PFSK-1 (cell line): ENCODE results near the gene SAMD11.
A peak's percentile ranks its signal among the peaks of the same experiment; 100 is the strongest.

Source experiments
- FOXP2 ChIP-seq: optimal IDR thresholded peaks from 2 replicates; pipeline ENCODE3; 2011; ENCODE audit warnings: borderline replicate concordance, control low read depth, inconsistent platforms; ENCODE audit not compliant: insufficient read depth; ENCODE audit errors: extremely low read length, extremely low read depth
- POLR2AphosphoS5 ChIP-seq: IDR thresholded peaks from 2 replicates; pipeline ENCODE4 v1.6.1; 2012; ENCODE audit warnings: low read depth, mild to moderate bottlenecking, control low read depth, low read length, moderate library complexity
- REST ChIP-seq, 2 experiments: IDR thresholded peaks; 2 replicates each; pipeline versions ENCODE4 v1.6.1 to v1.8.0; 2011 to 2012; ENCODE audit warnings: low read depth in 2 of 2, low read length in 2 of 2, control low read depth in 1 of 2, inconsistent platforms in 1 of 2, mild to moderate bottlenecking in 1 of 2, moderate library complexity in 1 of 2; ENCODE audit not compliant: insufficient read depth in 1 of 2
- SIN3A ChIP-seq: IDR thresholded peaks from 2 replicates; pipeline ENCODE4 v1.6.1; 2012; ENCODE audit warnings: mild to moderate bottlenecking, low read length, moderate library complexity, borderline replicate concordance; ENCODE audit not compliant: insufficient read depth
- TAF1 ChIP-seq: IDR thresholded peaks from 2 replicates; pipeline ENCODE4 v1.6.1; 2012; ENCODE audit warnings: low read length, control low read depth, borderline replicate concordance; ENCODE audit not compliant: insufficient read depth

The SAMD11 gene

GRCh38 chr1:953524-954320 is 30.0 kb downstream of the SAMD11 start:
- TF ChIP-seq SIN3A (no peak), TAF1 (no peak), POLR2AphosphoS5 (no peak), FOXP2 (no peak), REST (IDR thresholded peaks at IDR 0.05; ENCODE audit: insufficient read depth in 1 of 2, low read depth in 2 of 2, low read length in 2 of 2) (no peak)

GRCh38 chr1:954927-955326 is 31.2 kb downstream of the SAMD11 start:
- TF ChIP-seq FOXP2 (no peak), SIN3A (no peak), TAF1 (no peak), REST (IDR thresholded peaks at IDR 0.05; ENCODE audit: insufficient read depth in 1 of 2, low read depth in 2 of 2, low read length in 2 of 2) (no peak), POLR2AphosphoS5 (no peak)

GRCh38 chr1:955474-955873 is 31.8 kb downstream of the SAMD11 start:
- no peak for TF ChIP-seq FOXP2
- no peak for TF ChIP-seq REST (IDR thresholded peaks at IDR 0.05; ENCODE audit: insufficient read depth in 1 of 2, low read depth in 2 of 2, low read length in 2 of 2)
- no peak for TF ChIP-seq POLR2AphosphoS5
- no peak for TF ChIP-seq TAF1
- TF ChIP-seq SIN3A = no peak

GRCh38 chr1:956636-957035 is 32.9 kb downstream of the SAMD11 start:
- TF ChIP-seq FOXP2 = no peak

- TF ChIP-seq POLR2AphosphoS5 = peak; percentile 54
- peak; percentile 66; the same call in 1 of the 2 replicates for TF ChIP-seq TAF1
- TF ChIP-seq FOXP2 = no peak
These were observed 35.4 kb downstream of the SAMD11 start, which contains the start of gene NOC2L for GRCh38 chr1:958823-959730. Gene NOC2L (minus strand): TSS chr1:959256. CDS start chr1:959240, 16 bp downstream.
